K562 (cell line): ENCODE measurements around the gene MZB1. TPM values are rescaled to one million over a fixed set of nuclear protein-coding genes. Genes with fewer than 3 reads are reported as not detected.
A peak's percentile ranks its signal among the peaks of the same experiment; 100 is the strongest.

ENCODE experiments used
- AFF1 ChIP-seq, 2 experiments: fragments of 450-650 bp; IDR thresholded peaks; 2 replicates each; pipeline ENCODE4 v1.6.1; 2018; ENCODE audit warnings: mild to moderate bottlenecking in 2 of 2, low read depth in 1 of 2; ENCODE audit not compliant: partially characterized antibody in 2 of 2
- CEBPG ChIP-seq, 3 experiments: fragments of 200-800 bp in 1 of 3; sonication (Bioruptor generic) in 1 of 3; sonication (generic) in 1 of 3; formaldehyde crosslinking in 1 of 3; IDR thresholded peaks in 2 of 3; conservative IDR thresholded peaks in 1 of 3; 2 replicates each; pipeline versions ENCODE4 v1.6.1 to v1.8.0; 2016 to 2022; ENCODE audit warnings: missing compliant biosample characterization in 2 of 3, missing genetic modification characterization in 2 of 3, mild to moderate bottlenecking in 1 of 3, missing genetic modification reagents in 1 of 3
- CREM ChIP-seq: IDR thresholded peaks from 2 replicates; pipeline ENCODE4 v1.6.1; 2014; ENCODE audit warnings: antibody characterized with exemption, low read depth
- EHMT2 ChIP-seq: fragments of 450-650 bp; IDR thresholded peaks from 2 replicates; pipeline ENCODE4 v1.6.1; 2018; ENCODE audit warnings: antibody characterized with exemption
- GTF2B ChIP-seq: IDR thresholded peaks from 2 replicates; pipeline ENCODE4 v1.6.1; 2011; ENCODE audit not compliant: insufficient read length; ENCODE audit errors: extremely low read depth
- HMGN3 ChIP-seq: IDR thresholded peaks from 2 replicates; pipeline ENCODE4 v1.6.1; 2011; ENCODE audit warnings: borderline replicate concordance, low read depth, mild to moderate bottlenecking, mixed read lengths, low read length; ENCODE audit not compliant: insufficient read length; ENCODE audit errors: extremely low read depth
- MTA3 ChIP-seq: fragments of 450-650 bp; formaldehyde crosslinking; IDR thresholded peaks from 2 replicates; pipeline ENCODE4 v1.6.1; 2017; ENCODE audit warnings: mild to moderate bottlenecking, borderline replicate concordance
- POLR2B ChIP-seq: fragments of 450-650 bp; IDR thresholded peaks from 2 replicates; pipeline ENCODE4 v1.6.1; 2018; ENCODE audit warnings: low read depth; ENCODE audit not compliant: partially characterized antibody
- SRSF1 ChIP-seq: fragments of 200-400 bp; formaldehyde crosslinking; IDR thresholded peaks from 2 replicates; pipeline ENCODE4 v1.6.1; 2017; ENCODE audit warnings: mild to moderate bottlenecking, low read depth, low read length, moderate library complexity
- TBP ChIP-seq: optimal IDR thresholded peaks from 2 replicates; pipeline ENCODE3; 2011; ENCODE audit warnings: low read depth, low read length, improper control_type of control experiment
- THRA ChIP-seq: fragments of 450-650 bp; IDR thresholded peaks from 2 replicates; pipeline ENCODE4 v1.6.1; 2017; ENCODE audit warnings: mild to moderate bottlenecking, moderate library complexity
- USF1 ChIP-seq: sonication (generic); formaldehyde crosslinking; IDR thresholded peaks from 2 replicates; pipeline ENCODE4 v1.9.0; 2022; ENCODE audit warnings: mild to moderate bottlenecking, missing genetic modification reagents
- VEZF1 ChIP-seq: fragments of 200-800 bp; sonication (Bioruptor generic); IDR thresholded peaks from 2 replicates; pipeline ENCODE4 v1.6.1; 2017; ENCODE audit warnings: missing genetic modification characterization, missing compliant biosample characterization
- ZNF551 ChIP-seq: fragments of 250-450 bp; sonication (Bioruptor Pico); IDR thresholded peaks from 2 replicates; pipeline ENCODE4 v1.5.0; 2021; ENCODE audit warnings: mild to moderate bottlenecking, moderate library complexity
- ZNF707 ChIP-seq: fragments of 250-450 bp; sonication (Bioruptor Pico); conservative IDR thresholded peaks from 2 replicates; pipeline ENCODE4 v1.8.0; 2022; ENCODE audit warnings: inconsistent platforms, mild to moderate bottlenecking, moderate library complexity
- ZNF77 ChIP-seq: fragments of 250-450 bp; sonication (Bioruptor Pico); IDR thresholded peaks from 2 replicates; pipeline ENCODE4 v1.5.0; 2020
- polyA plus RNA-seq, 8 experiments: library from polyadenylated mRNA; depleted of rRNA in 4 of 8; stranded (reverse) in 5 of 8; unstranded in 3 of 8; fragments of >200 nt; fragmentation: Nextera tagmentation in 2 of 8; fragmentation: Illumina TruSeq in 1 of 8; extraction: Ambion mirVana in 2 of 8; extraction: Trizol in 1 of 8; gene quantifications; 2 replicates each; pipeline versions ENCODE4 v1.2.1 to v1.2.3, GENCODE V29; 2011 to 2014; ENCODE audit warnings: inconsistent platforms in 1 of 8, missing spikeins in 1 of 8
- total RNA-seq, 7 experiments: library from RNA; depleted of rRNA in 6 of 7; stranded (reverse); fragments of >200 nt in 6 of 7; fragmentation: Illumina TruSeq in 2 of 7; extraction: Trizol in 2 of 7; gene quantifications; 2 replicates each; pipeline versions ENCODE4 v1.2.1 to v1.2.3, GENCODE V29; 2011 to 2021; ENCODE audit warnings: low replicate concordance in 1 of 7

MZB1 gene
- total and polyA plus RNA-seq, 9 of the 15 experiments (the other 6 are each of a cell fraction or from before 2014, with no cell fraction given), result 0.13 to 0.31 TPM; not detected in 7

GRCh38 chr5:139439013-139439903 lies 49.5 kb upstream of the MZB1 start, which contains the start of gene DNAJC18 (continued):
- no peak for TF ChIP-seq THRA
- peak; percentile 23 for TF ChIP-seq POLR2B
- no peak for TF ChIP-seq ZNF551 (CRISPR knock-in tag)
- peak; percentile 34; the same call in 1 of the 2 replicates for TF ChIP-seq USF1 (CRISPR knock-in tag)
- peak; percentile 43 to 95 for TF ChIP-seq AFF1 (IDR thresholded peaks at IDR 0.05; ENCODE audit: low read depth in 1 of 2, partially characterized antibody in 2 of 2)
- peak; percentile 62; the same call in 1 of the 2 replicates for TF ChIP-seq CREM
- no peak for TF ChIP-seq ZNF77 (CRISPR knock-in tag)
- no peak for TF ChIP-seq ZNF707
- TF ChIP-seq GTF2B, result no peak
- TF ChIP-seq CEBPG (CRISPR knock-in tag; IDR thresholded peaks at IDR 0.05), result no peak
- TF ChIP-seq CEBPG (tag; conservative IDR thresholded peaks at IDR 0.05 in 1 of 2, IDR thresholded peaks at IDR 0.05 in 1 of 2), result no peak
- peak; percentile 75; the same call in 1 of the 2 replicates for TF ChIP-seq MTA3
- no peak for TF ChIP-seq SRSF1
- TF ChIP-seq EHMT2, result no peak
- TF ChIP-seq HMGN3, result peak; percentile 66
- peak; percentile 86 for TF ChIP-seq TBP
- TF ChIP-seq VEZF1 (CRISPR knock-in tag), result peak; percentile 84
